Lower leg skin (tissue), 4 donors: Measurements from ENCODE around the gene TXLNB. TPM values are rescaled to one million over a fixed set of nuclear protein-coding genes. Genes with fewer than 3 reads are reported as not detected.

Experiments used
- DNase-seq, 2 donors: peaks; one replicate each; pipeline ENCODE4 v3.0.0-alpha.2; 2019; ENCODE audit warnings: low spot score in 2 of 2
- H3K4me3 ChIP-seq: fragments of 200-600 bp; sonication (generic); 2 replicates; pipeline ENCODE4 v1.5.1; 2017; ENCODE audit warnings: mild to moderate bottlenecking, low read depth; ENCODE audit not compliant: poor library complexity, severe bottlenecking
- CTCF ChIP-seq, 3 donors: fragments of 450-650 bp; IDR thresholded peaks; one replicate each; pipeline ENCODE4 v1.5.1; 2016; ENCODE audit warnings: antibody characterized with exemption in 3 of 3, mild to moderate bottlenecking in 3 of 3, moderate library complexity in 2 of 3
- POLR2A ChIP-seq, 2 donors: fragments of 450-650 bp; IDR thresholded peaks; one replicate each; pipeline ENCODE4 v1.6.1; 2016 to 2017; ENCODE audit warnings: antibody characterized with exemption in 2 of 2, mild to moderate bottlenecking in 1 of 2, moderate library complexity in 1 of 2
- WGBS, 2 donors: methylation state at CpG; one replicate each; pipeline ENCODE4 v1.1.5; 2018; 5-methylcytosine and 5-hydroxymethylcytosine counted together
- intact Hi-C: fragments of 100-400 bp; cut with DNase I; formaldehyde crosslinking; loops from one replicate; pipeline ENCODE4 v1.15.0; 2023; ENCODE audit warnings: low total_unique reads
- total RNA-seq, 4 donors: library from RNA; depleted of rRNA; stranded (reverse); fragments of >200 nt; gene quantifications; one replicate each; pipeline ENCODE4 v1.1.0, GENCODE V29; 2016

TXLNB gene
- total RNA-seq: under 1 TPM in 2 of 4 donors, not detected in 2; 0.27 to 0.29 TPM

DNA sequence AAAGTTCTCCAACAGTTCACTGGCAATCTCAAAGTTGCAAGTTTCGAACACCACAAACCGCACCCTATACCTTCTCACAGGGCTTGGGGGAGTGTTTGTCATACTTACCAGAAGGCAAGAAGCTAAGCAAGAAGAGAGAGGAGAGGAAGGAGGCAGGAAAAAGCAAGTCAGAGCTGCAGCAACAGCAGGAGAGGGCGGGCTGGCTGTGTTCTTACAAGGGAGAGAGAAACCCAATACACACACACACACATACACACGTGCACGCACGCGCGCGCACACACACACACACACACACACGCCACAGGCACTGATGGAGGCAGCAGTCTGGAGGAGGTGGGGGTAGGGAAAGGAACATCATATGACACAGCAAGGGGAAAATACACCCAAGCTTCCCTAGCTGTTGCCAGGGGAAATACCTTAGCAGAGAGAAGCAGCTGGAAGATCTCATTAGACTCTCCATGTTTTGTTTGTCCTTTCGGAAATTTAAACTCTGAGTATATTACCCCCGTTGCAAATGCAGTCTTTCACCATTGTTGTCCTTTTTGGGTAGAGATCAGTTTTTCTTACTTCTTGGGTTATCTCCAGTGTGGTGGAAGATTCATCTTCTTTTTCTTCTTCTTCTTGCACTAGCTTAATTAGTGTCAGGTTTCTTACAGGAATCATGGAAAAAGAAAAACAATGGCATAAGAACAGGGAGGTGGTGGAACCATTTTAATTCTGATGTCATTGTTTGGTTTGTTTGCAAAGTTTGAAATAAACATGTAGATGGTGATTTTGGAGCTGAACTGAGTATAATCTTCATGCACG is at the start of gene TXLNB:
TSS of gene TXLNB (minus strand) at position 186 of the 807 bp plus-strand sequence. CDS start 3,099 bp downstream, outside the sequence.
- 10 to 11% methylated on average over 13 of the region's 13 CpGs for WGBS, 2 donors
- H3K4me3 ChIP-seq: no peak within 1 kb of the TSS
- DNase-seq: peak; percentile 77 to 92
- TF ChIP-seq POLR2A (IDR thresholded peaks at IDR 0.05) (no peak), CTCF (IDR thresholded peaks at IDR 0.05) (no peak)
- intact Hi-C loops: loop anchor here (10.0 kb wide), 1 partner anchor 63 kb away; no protein-coding TSS in a partner anchor

GRCh38 chr6:139341060-139341459 is 49.3 kb upstream of the TXLNB start:
- TF ChIP-seq POLR2A (IDR thresholded peaks at IDR 0.05): no peak
- no peak for TF ChIP-seq CTCF (IDR thresholded peaks at IDR 0.05)
- intact Hi-C loops: no loop called here
- 96 to 98% methylated on average over 2 of the region's 2 CpGs for WGBS, 2 donors
- DNase-seq: no peak
- H3K4me3 ChIP-seq: no peak overlapping the region

- WGBS, 2 donors: 42 to 58% methylated on average over 9 of the region's 9 CpGs
- peak in 1 of 2 donors; percentile 67 for DNase-seq
- no peak overlapping the region for H3K4me3 ChIP-seq
- intact Hi-C loops: no loop called here
- TF ChIP-seq CTCF (IDR thresholded peaks at IDR 0.05): no peak
- no peak for TF ChIP-seq POLR2A (IDR thresholded peaks at IDR 0.05)
These were observed 47.0 kb upstream of the TXLNB start for GRCh38 chr6:139338795-139339194.

DNA sequence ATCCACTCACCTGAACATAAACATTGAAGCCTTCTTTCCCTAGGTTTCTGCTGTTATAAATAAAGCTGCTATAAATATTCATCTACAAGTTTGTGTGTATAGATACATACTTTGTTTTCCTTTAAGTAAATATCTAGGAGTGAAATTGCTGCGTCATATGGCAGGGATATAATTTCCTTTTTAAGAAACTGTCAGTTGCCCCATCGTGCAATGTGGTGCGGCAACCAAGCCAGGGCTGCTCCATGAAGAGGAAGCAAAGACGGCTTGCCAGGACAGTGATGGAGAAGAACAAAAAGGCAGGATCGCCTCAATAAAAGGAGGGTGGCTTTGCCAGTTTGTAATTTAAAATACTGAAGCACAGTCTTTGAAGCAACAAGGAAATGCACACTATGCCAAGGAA is 46.0 kb upstream of the TXLNB start:
- no peak overlapping the region for H3K4me3 ChIP-seq
- no peak for DNase-seq
- TF ChIP-seq POLR2A (IDR thresholded peaks at IDR 0.05) (no peak), CTCF (IDR thresholded peaks at IDR 0.05) (no peak)
- intact Hi-C loops: no loop called here
- 43 to 46% methylated on average over 5 of the region's 5 CpGs for WGBS, 2 donors

DNA sequence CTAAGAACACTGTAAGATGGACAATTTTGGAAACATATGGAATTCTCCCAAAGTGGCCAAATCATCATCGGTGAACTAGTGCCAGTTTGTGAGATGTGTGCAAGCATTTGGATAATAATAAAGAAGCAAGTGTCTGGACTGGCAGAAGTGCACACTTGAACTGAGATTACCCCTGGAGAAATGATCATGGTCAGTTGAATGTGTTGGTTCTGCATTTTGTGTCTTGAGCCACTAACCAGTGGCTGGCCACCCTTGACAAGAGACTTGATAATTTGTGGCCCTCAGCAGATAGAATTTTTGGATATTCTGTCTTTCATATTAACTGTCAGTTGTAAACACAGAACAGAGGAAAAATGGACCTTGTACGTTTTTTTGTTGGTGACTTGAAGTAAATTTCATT is 45.2 kb upstream of the TXLNB start:
- TF ChIP-seq POLR2A (IDR thresholded peaks at IDR 0.05) (no peak), CTCF (IDR thresholded peaks at IDR 0.05) (no peak)
- WGBS, 2 donors: 51 to 58% methylated on average over 2 of the region's 2 CpGs
- no peak overlapping the region for H3K4me3 ChIP-seq
- DNase-seq: no peak
- intact Hi-C loops: no loop called here
